Neural cell (in vitro differentiated cells): ENCODE measurements around the gene GALNT16. TPM values are rescaled to one million over a fixed set of nuclear protein-coding genes. Genes with fewer than 3 reads are reported as not detected.

Experiments
- H2AFZ ChIP-seq: fragments of 200-600, 300-800 bp; sonication (generic), shearing (Covaris generic); 2 replicates; pipeline ENCODE4 v1.6.0; 2014; ENCODE audit warnings: low read depth, mild to moderate bottlenecking, antibody characterized with exemption, low read length, moderate library complexity
- H3F3A ChIP-seq: fragments of 200-600 bp; shearing (Covaris generic); 2 replicates; pipeline ENCODE4 v1.6.1; 2016; ENCODE audit warnings: mild to moderate bottlenecking, moderate library complexity, mixed read lengths, antibody characterized with exemption, low read length; ENCODE audit not compliant: insufficient read depth, poor library complexity, severe bottlenecking
- H3K27ac ChIP-seq: fragments of 200-600, 300-800 bp; sonication (generic), shearing (Covaris generic); 2 replicates; pipeline ENCODE4 v1.5.1; 2014; ENCODE audit warnings: mild to moderate bottlenecking, low read length, moderate library complexity
- H3K27me3 ChIP-seq: fragments of 300-800, 200-600 bp; sonication (generic), shearing (Covaris generic); 2 replicates; pipeline ENCODE4 v1.6.0; 2014; ENCODE audit warnings: mild to moderate bottlenecking, low read depth, low read length, moderate library complexity; ENCODE audit not compliant: insufficient read depth
- H3K36me3 ChIP-seq: fragments of 300-800, 200-600 bp; sonication (generic), shearing (Covaris generic); 2 replicates; pipeline ENCODE4 v1.5.1; 2014; ENCODE audit warnings: mild to moderate bottlenecking, antibody characterized with exemption, low read length, moderate library complexity; ENCODE audit not compliant: insufficient read depth
- H3K4me2 ChIP-seq: fragments of 300-800, 200-600 bp; sonication (generic), shearing (Covaris generic); 2 replicates; pipeline ENCODE4 v1.6.0; 2014; ENCODE audit warnings: mild to moderate bottlenecking, low read length
- H3K4me3 ChIP-seq: fragments of 300-800, 200-600 bp; sonication (generic), shearing (Covaris generic); 2 replicates; pipeline ENCODE4 v1.5.1; 2014; ENCODE audit warnings: mild to moderate bottlenecking, low read length, moderate library complexity
- H3K79me2 ChIP-seq: fragments of 200-600 bp; shearing (Covaris generic); replicated peaks from 2 replicates; pipeline ENCODE4 v1.6.0; 2014; ENCODE audit warnings: mild to moderate bottlenecking, low read length, moderate library complexity; ENCODE audit not compliant: insufficient read depth
- H3K9ac ChIP-seq: fragments of 300-800, 200-600 bp; sonication (generic), shearing (Covaris generic); 2 replicates; pipeline ENCODE4 v1.6.1; 2016; ENCODE audit warnings: mild to moderate bottlenecking, low read length, mixed read lengths
- H3K9me2 ChIP-seq: fragments of 200-600 bp; shearing (Covaris generic); 2 replicates; pipeline ENCODE4 v1.6.1; 2016; ENCODE audit warnings: mild to moderate bottlenecking, low read length, mixed read lengths; ENCODE audit not compliant: insufficient read depth
- H3K9me3 ChIP-seq: fragments of 200-600, 300-800 bp; sonication (generic), shearing (Covaris generic); 2 replicates; pipeline ENCODE4 v1.6.1; 2016; ENCODE audit warnings: mild to moderate bottlenecking, mixed run types, low read length, moderate library complexity, mixed read lengths
- H4K20me1 ChIP-seq: fragments of 200-600 bp; shearing (Covaris generic); 2 replicates; pipeline ENCODE4 v1.6.1; 2016; ENCODE audit warnings: mild to moderate bottlenecking, mixed run types; ENCODE audit not compliant: insufficient read depth
- CTCF ChIP-seq: fragments of 450-650 bp; IDR thresholded peaks from 2 replicates; pipeline ENCODE4 v1.5.1; 2014; ENCODE audit warnings: antibody characterized with exemption, mild to moderate bottlenecking, moderate library complexity; ENCODE audit not compliant: poor library complexity, severe bottlenecking
- EP300 ChIP-seq: fragments of 450-650 bp; conservative IDR thresholded peaks from 2 replicates; pipeline ENCODE4 v1.6.1; 2014; ENCODE audit warnings: antibody characterized with exemption, mild to moderate bottlenecking, moderate library complexity; ENCODE audit not compliant: poor library complexity, severe bottlenecking
- EZH2 ChIP-seq: fragments of 200-600, 300-800 bp; shearing (Covaris generic), sonication (generic); IDR thresholded peaks from 2 replicates; pipeline ENCODE4 v1.6.1; 2014; ENCODE audit warnings: antibody characterized with exemption, low read length, borderline replicate concordance, mild to moderate bottlenecking; ENCODE audit not compliant: insufficient read depth, poor library complexity, severe bottlenecking
- MXI1 ChIP-seq: fragments of 450-650 bp; conservative IDR thresholded peaks from 2 replicates; pipeline ENCODE4 v1.6.1; 2014; ENCODE audit warnings: antibody characterized with exemption, mild to moderate bottlenecking; ENCODE audit not compliant: poor library complexity, severe bottlenecking
- POLR2AphosphoS5 ChIP-seq: IDR thresholded peaks from 2 replicates; pipeline ENCODE4 v1.6.1; 2012
- RAD21 ChIP-seq: fragments of 450-650 bp; conservative IDR thresholded peaks from 2 replicates; pipeline ENCODE4 v1.6.1; 2014; ENCODE audit warnings: antibody characterized with exemption, mild to moderate bottlenecking, moderate library complexity
- REST ChIP-seq: IDR thresholded peaks from 2 replicates; pipeline ENCODE4 v1.6.1; 2012; ENCODE audit warnings: borderline replicate concordance
- SMC3 ChIP-seq: fragments of 450-650 bp; conservative IDR thresholded peaks from 2 replicates; pipeline ENCODE4 v1.6.1; 2014; ENCODE audit warnings: antibody characterized with exemption, mild to moderate bottlenecking, moderate library complexity; ENCODE audit not compliant: poor library complexity
- TAF1 ChIP-seq: IDR thresholded peaks from 2 replicates; pipeline ENCODE4 v1.6.1; 2012; ENCODE audit warnings: low read depth
- polyA plus RNA-seq: library from polyadenylated mRNA; depleted of rRNA; stranded (reverse); fragments of >200 nt; gene quantifications from 2 replicates; pipeline ENCODE4 v1.2.3, GENCODE V29; 2014

GALNT16 gene
- polyA plus RNA-seq, 1 donor from 2014 or later, result 23.8 TPM

GRCh38 chr14:69351911-69352310, 92.0 kb downstream of the GALNT16 start:
- Histone ChIP-seq H3K9me2 (no peaks in the 10 kb centered on the region), H3K79me2 (no peaks in the 10 kb centered on the region), H3F3A (no peaks in the 10 kb centered on the region), H3K27ac (no peak overlapping the region), H3K9me3 (no peaks in the 10 kb centered on the region), H3K9ac (no peak overlapping the region), H3K27me3 (no peaks in the 10 kb centered on the region), H2AFZ (no peak overlapping the region), H4K20me1 (no peaks in the 10 kb centered on the region), H3K4me2 (no peak overlapping the region), H3K36me3 (no peaks in the 10 kb centered on the region), H3K4me3 (no peak overlapping the region)
- TF ChIP-seq REST (no peak), EZH2 (no peak), POLR2AphosphoS5 (no peak), RAD21 (no peak), SMC3 (no peak), CTCF (no peak), EP300 (no peak), MXI1 (no peak), TAF1 (no peak)

GRCh38 chr14:69353168-69353567, 93.2 kb downstream of the GALNT16 start:
- H3F3A ChIP-seq, result no peaks in the 10 kb centered on the region
- no peaks in the 10 kb centered on the region for H3K36me3 ChIP-seq
- no peak overlapping the region for H3K27ac ChIP-seq
- H3K9me3 ChIP-seq, result no peaks in the 10 kb centered on the region
- H3K4me2 ChIP-seq, result no peak overlapping the region
- no peaks in the 10 kb centered on the region for H4K20me1 ChIP-seq
- no peak overlapping the region for H2AFZ ChIP-seq
- H3K4me3 ChIP-seq, result no peak overlapping the region
- H3K27me3 ChIP-seq, result no peaks in the 10 kb centered on the region
- H3K9me2 ChIP-seq, result no peaks in the 10 kb centered on the region
- H3K79me2 ChIP-seq, result no peaks in the 10 kb centered on the region
- TF ChIP-seq CTCF, result no peak
- TF ChIP-seq RAD21, result no peak
- TF ChIP-seq EZH2, result no peak
- TF ChIP-seq TAF1, result no peak
- no peak for TF ChIP-seq POLR2AphosphoS5
- no peak for TF ChIP-seq SMC3
- TF ChIP-seq REST, result no peak
- TF ChIP-seq MXI1, result no peak
- no peak for TF ChIP-seq EP300
- H3K9ac ChIP-seq, result no peak overlapping the region
